ENCODE data around the gene RNF166.

RNF166 gene

GRCh38 chr16:88652762-88653063, 53.5 kb downstream of the RNF166 start:
- DNase-seq (ENCODE audit: extremely low read depth, low read depth), result no peak
- no peak overlapping the region for H3K4me3 ChIP-seq (replicated peaks; ENCODE audit: low read depth, low read length)
- no peak for TF ChIP-seq CTCF (IDR thresholded peaks at IDR 0.05; ENCODE audit: low read depth, low read length, missing control alignments)

DNA sequence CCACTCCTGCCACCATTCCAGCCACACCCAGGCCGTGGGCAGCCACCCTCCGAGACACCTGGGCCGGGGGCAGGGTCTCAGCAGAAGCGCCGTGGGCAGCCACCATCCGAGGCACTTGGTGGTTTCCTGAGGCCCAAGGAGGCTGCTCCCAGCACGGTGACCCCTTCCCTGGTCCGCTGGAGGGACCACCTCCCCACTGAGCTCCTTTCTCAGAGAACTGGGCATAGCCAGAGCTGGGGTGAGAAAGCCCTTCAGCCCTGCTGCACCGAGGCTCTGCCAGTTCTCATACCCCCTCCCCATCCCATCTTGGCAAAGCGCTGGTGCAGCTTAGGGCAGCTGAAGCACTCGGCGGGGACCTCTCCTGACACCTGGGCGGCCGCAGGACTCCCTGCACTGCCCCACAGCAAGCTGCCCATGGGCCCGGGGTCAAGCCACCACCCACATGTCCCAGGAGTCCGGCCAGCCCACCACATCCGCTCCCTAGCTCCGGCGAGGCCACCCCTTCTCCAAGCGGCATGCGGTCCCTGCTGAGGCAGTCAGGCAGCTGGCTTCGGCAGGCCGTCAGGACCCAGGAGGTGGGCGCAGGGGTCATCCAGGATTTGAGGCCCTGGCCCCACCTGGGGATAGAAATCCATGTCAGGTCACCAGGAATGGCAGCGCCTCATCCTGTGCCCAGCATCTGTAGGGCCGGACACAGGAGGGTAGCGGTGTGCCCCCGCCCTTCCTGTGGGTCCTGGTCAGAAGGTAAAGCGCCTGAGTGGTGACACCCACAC, 54.0 kb downstream of the RNF166 start:
- TF ChIP-seq CTCF (IDR thresholded peaks at IDR 0.05; ENCODE audit: low read depth, low read length, missing control alignments), result no peak
- H3K4me3 ChIP-seq (replicated peaks; ENCODE audit: low read depth, low read length), result no peak overlapping the region
- DNase-seq (ENCODE audit: extremely low read depth, low read depth), result no peak

DNA sequence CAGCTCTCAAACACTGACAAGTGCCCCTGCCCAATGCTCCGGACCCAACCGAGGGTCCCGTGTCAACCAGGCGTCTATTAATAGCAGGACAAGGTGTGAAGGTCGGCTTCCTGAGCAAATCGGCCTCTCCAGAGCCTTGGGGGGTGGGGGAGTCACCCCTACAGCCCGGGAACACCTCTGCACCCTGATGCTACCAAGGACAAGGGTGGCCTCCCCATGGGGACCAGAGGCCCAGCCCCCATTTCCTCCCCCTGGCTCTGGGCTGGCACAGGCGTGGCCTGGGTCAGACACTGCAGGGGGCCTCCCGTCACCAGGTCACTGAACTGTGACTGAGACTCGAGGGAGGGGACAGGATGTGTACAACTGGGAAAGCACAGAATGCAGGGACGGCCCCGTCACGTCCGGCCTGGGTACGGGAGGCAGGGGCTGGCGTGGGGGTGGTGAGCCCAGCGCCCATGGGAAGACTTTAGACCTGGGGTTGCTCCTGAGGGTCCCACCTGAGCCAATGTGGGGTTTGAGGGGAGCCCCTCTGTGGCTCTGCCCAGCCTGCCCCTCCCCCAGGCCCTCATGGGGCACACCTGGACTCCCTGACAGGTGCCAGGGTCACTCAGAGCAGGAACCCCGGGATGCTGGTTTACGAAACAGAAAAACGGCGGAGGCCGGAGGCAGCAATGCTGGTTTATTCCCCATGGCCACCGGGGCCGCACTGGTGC, 54.8 kb downstream of the RNF166 start:
- TF ChIP-seq CTCF (IDR thresholded peaks at IDR 0.05; ENCODE audit: low read depth, low read length, missing control alignments), result no peak
- H3K4me3 ChIP-seq (replicated peaks; ENCODE audit: low read depth, low read length), result peak overlapping the region; percentile 76
- DNase-seq (ENCODE audit: extremely low read depth, low read depth), result no peak

DNA sequence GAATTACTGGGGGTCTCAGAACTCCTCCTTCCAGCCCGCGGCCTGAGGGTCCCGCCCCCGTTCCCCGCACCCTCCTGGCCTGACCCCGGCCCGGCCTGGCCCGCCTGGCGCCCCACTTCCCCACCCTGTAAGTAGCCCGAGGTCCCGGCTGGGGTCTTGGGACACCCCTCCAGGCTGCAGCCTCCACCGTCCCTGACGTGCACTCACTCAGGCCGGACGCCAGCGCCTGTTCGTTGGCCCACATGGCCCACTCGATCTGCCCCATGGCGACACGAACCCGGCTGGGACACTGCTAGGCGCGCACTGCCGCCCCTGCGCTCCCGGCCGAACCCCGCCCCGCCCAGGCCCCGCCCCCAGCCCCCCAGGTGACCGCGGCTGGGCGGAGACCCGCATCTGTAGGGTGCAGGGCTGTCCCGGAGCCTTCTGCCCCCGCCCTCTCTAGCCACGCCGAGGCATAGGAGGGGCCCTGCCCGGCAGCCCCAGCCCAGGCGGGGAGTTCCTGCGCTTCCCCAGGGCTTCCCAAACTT, 55.4 kb downstream of the RNF166 start, which contains the start of gene CYBA:
Gene CYBA (minus strand): TSS at position 305 of the 527 bp plus-strand sequence. CDS start 40 bp downstream, at position 265.
- no peak for DNase-seq (ENCODE audit: extremely low read depth, low read depth)
- H3K4me3 ChIP-seq (replicated peaks; ENCODE audit: low read depth, low read length), result peak within 1 kb of the TSS; percentile 76
- TF ChIP-seq CTCF (IDR thresholded peaks at IDR 0.05; ENCODE audit: low read depth, low read length, missing control alignments), result no peak

GRCh38 chr16:88649924-88650748, 56.1 kb downstream of the RNF166 start:
- no peak for DNase-seq (ENCODE audit: extremely low read depth, low read depth)
- peak overlapping the region; percentile 76 for H3K4me3 ChIP-seq (replicated peaks; ENCODE audit: low read depth, low read length)

More at GRCh38 chr16:88649924-88650748, 56.1 kb downstream of the RNF166 start:
- TF ChIP-seq CTCF (IDR thresholded peaks at IDR 0.05; ENCODE audit: low read depth, low read length, missing control alignments), result no peak
